PC-3 (cell line): ENCODE data around the gene EFR3B. TPM values are rescaled to one million over a fixed set of nuclear protein-coding genes. Genes with fewer than 3 reads are reported as not detected.

Source experiments
- ATAC-seq: fragments of 200-7000 bp; cut with Tn5 transposase; 2 replicates; pipeline ENCODE4 v1.9.1; 2020; ENCODE audit warnings: mild to moderate bottlenecking, moderate library complexity
- BruUV-seq: library from RNA; stranded (reverse); fragments of 400-500 nt; replicated peaks from 2 replicates; lab custom pipeline; 2021; lab: Mats Ljungman, UMichigan
- CTCF ChIA-PET: fragments of 300-600 bp; sonication (Branson Sonifier 250); formaldehyde crosslinking; loops from one replicate; lab custom pipeline; 2022; ENCODE audit warnings: antibody characterized with exemption; lab: Charles Lee
- POLR2A ChIA-PET: fragments of 300-600 bp; sonication (Branson Sonifier 250); formaldehyde crosslinking; loops from one replicate; lab custom pipeline; 2022; ENCODE audit warnings: antibody characterized with exemption; ENCODE audit not compliant: unreplicated experiment; lab: Charles Lee
- DNase-seq: peaks from one replicate; pipeline ENCODE4 v3.0.0-alpha.2; 2015
- H2AFZ ChIP-seq: fragments of 300-600 bp; sonication (generic); 2 replicates; pipeline ENCODE4 v1.6.0; 2016; ENCODE audit warnings: antibody characterized with exemption, low read length
- H3F3A ChIP-seq: fragments of 300-600 bp; sonication (generic); one replicate; pipeline ENCODE4 v1.6.0; 2017; ENCODE audit warnings: antibody characterized with exemption, low read length, control low read depth, mild to moderate bottlenecking; ENCODE audit not compliant: unreplicated experiment
- H3K27ac ChIP-seq: fragments of 300-600 bp; sonication (generic); 2 replicates; pipeline ENCODE4 v1.5.1; 2016; ENCODE audit warnings: mild to moderate bottlenecking, low read length
- H3K27me3 ChIP-seq: fragments of 300-600 bp; sonication (generic); 2 replicates; pipeline ENCODE4 v1.6.1; 2016; ENCODE audit warnings: low read length, mixed read lengths
- H3K36me3 ChIP-seq: fragments of 300-600 bp; sonication (generic); 2 replicates; pipeline ENCODE4 v1.6.1; 2016; ENCODE audit warnings: low read depth, mixed run types, low read length, mixed read lengths
- H3K4me1 ChIP-seq: fragments of 300-600 bp; sonication (generic); 2 replicates; pipeline ENCODE4 v1.5.1; 2016; ENCODE audit warnings: low read length; ENCODE audit not compliant: insufficient read depth
- H3K4me2 ChIP-seq: fragments of 300-600 bp; sonication (generic); 2 replicates; pipeline ENCODE4 v1.6.0; 2016; ENCODE audit warnings: low read length
- H3K4me3 ChIP-seq: fragments of 300-600 bp; sonication (generic); 2 replicates; pipeline ENCODE4 v1.5.1; 2016; ENCODE audit warnings: mild to moderate bottlenecking, low read length, mixed read lengths
- H3K79me2 ChIP-seq: fragments of 300-600 bp; sonication (generic); 2 replicates; pipeline ENCODE4 v1.6.1; 2017; ENCODE audit warnings: low read length, mixed read lengths
- H3K9ac ChIP-seq: fragments of 300-600 bp; sonication (generic); 2 replicates; pipeline ENCODE4 v1.6.0; 2016; ENCODE audit warnings: mild to moderate bottlenecking, low read length
- H3K9me2 ChIP-seq: fragments of 300-600 bp; sonication (generic); replicated peaks from 2 replicates; pipeline ENCODE4 v1.6.1; 2016; ENCODE audit warnings: mixed run types, low read length, mixed read lengths
- H3K9me3 ChIP-seq: fragments of 300-600 bp; sonication (generic); 2 replicates; pipeline ENCODE4 v1.6.1; 2016; ENCODE audit warnings: low read length, mixed read lengths
- H4K20me1 ChIP-seq: fragments of 300-600 bp; sonication (generic); 2 replicates; pipeline ENCODE4 v1.6.1; 2016; ENCODE audit warnings: low read length, mixed read lengths
- EZH2 ChIP-seq: fragments of 300-600 bp; sonication (generic); IDR thresholded peaks from one replicate; pipeline ENCODE4 v1.6.1; 2017; ENCODE audit warnings: antibody characterized with exemption, mild to moderate bottlenecking, low read length; ENCODE audit not compliant: unreplicated experiment
- EZH2phosphoT487 ChIP-seq: fragments of 300-600 bp; sonication (generic); IDR thresholded peaks from 2 replicates; pipeline ENCODE4 v1.6.1; 2018; ENCODE audit warnings: mild to moderate bottlenecking, antibody characterized with exemption, low read length, borderline replicate concordance
- intact Hi-C: fragments of 100-400 bp; cut with micrococcal nuclease; formaldehyde crosslinking; loops from 2 replicates; pipeline ENCODE4 v1.9.0; 2023
- total RNA-seq: library from RNA; depleted of rRNA; stranded (reverse); fragments of >200 nt; gene quantifications from 2 replicates; pipeline ENCODE4 v1.2.3, GENCODE V29; 2014
- TF ChIP-seq, protein P1 (sequence below): fragments of 300-600 bp; sonication (generic); conservative IDR thresholded peaks from 2 replicates; pipeline ENCODE4 v1.5.1; 2017; ENCODE audit warnings: antibody characterized with exemption, low read depth, mild to moderate bottlenecking, low read length

The EFR3B gene
- total RNA-seq, 1 experiment from 2014 or later: 4.6 TPM

DNA sequence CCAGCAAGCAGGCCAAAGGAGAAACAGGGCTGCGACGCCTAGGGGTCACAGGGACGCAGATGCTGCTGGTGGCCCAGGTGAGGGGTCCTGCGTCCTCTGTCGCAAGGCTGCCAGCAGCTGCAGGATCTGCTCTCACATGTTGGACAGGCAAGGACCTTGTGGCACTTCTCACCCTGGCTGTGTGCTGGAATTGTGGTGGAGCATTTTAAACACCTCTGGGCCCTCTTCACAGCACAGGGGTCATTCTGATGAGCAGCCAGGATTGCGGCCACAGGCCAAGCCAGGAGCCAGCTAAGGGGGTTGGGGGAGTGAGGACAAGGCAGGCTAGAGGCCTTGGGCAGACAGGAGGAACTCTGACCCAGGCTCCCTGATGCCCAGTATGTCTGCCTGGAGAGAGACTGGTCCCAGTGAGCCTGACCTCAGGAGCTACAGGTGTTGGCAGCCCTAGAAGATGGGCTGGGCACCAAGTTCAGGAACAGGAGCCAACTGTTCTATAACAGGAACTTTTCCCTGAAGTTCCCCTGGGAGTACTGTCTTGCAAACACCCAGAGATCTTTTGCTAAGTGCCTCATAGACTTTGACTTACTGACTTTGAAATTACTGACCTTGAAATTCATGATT lies 40.2 kb downstream of the EFR3B start:
- H3F3A ChIP-seq: no peaks in the 10 kb centered on the region
- no peaks in the 10 kb centered on the region for H3K79me2 ChIP-seq
- no peaks in the 10 kb centered on the region for H3K9me3 ChIP-seq
- H3K4me3 ChIP-seq: no peak overlapping the region
- POLR2A ChIA-PET: no interaction called here
- no peaks in the 10 kb centered on the region for H4K20me1 ChIP-seq
- intact Hi-C loops: no loop called here
- H2AFZ ChIP-seq: no peak overlapping the region
- CTCF ChIA-PET: no interaction called here
- TF ChIP-seq, protein P1, sequence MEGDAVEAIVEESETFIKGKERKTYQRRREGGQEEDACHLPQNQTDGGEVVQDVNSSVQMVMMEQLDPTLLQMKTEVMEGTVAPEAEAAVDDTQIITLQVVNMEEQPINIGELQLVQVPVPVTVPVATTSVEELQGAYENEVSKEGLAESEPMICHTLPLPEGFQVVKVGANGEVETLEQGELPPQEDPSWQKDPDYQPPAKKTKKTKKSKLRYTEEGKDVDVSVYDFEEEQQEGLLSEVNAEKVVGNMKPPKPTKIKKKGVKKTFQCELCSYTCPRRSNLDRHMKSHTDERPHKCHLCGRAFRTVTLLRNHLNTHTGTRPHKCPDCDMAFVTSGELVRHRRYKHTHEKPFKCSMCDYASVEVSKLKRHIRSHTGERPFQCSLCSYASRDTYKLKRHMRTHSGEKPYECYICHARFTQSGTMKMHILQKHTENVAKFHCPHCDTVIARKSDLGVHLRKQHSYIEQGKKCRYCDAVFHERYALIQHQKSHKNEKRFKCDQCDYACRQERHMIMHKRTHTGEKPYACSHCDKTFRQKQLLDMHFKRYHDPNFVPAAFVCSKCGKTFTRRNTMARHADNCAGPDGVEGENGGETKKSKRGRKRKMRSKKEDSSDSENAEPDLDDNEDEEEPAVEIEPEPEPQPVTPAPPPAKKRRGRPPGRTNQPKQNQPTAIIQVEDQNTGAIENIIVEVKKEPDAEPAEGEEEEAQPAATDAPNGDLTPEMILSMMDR: no peak
- no peak for TF ChIP-seq EZH2
- TF ChIP-seq EZH2phosphoT487: no peak
- peaks cover 16% of the 10 kb centered on the region for H3K4me1 ChIP-seq
- ATAC-seq: no peak
- no peaks in the 10 kb centered on the region for H3K36me3 ChIP-seq
- H3K4me2 ChIP-seq: no peak overlapping the region
- no peak overlapping the region for H3K9ac ChIP-seq
- DNase-seq: no peak
- no TSS peak for BruUV-seq
- H3K27me3 ChIP-seq: no peaks in the 10 kb centered on the region
- H3K9me2 ChIP-seq: no peaks in the 10 kb centered on the region
- H3K27ac ChIP-seq: no peak overlapping the region

DNA sequence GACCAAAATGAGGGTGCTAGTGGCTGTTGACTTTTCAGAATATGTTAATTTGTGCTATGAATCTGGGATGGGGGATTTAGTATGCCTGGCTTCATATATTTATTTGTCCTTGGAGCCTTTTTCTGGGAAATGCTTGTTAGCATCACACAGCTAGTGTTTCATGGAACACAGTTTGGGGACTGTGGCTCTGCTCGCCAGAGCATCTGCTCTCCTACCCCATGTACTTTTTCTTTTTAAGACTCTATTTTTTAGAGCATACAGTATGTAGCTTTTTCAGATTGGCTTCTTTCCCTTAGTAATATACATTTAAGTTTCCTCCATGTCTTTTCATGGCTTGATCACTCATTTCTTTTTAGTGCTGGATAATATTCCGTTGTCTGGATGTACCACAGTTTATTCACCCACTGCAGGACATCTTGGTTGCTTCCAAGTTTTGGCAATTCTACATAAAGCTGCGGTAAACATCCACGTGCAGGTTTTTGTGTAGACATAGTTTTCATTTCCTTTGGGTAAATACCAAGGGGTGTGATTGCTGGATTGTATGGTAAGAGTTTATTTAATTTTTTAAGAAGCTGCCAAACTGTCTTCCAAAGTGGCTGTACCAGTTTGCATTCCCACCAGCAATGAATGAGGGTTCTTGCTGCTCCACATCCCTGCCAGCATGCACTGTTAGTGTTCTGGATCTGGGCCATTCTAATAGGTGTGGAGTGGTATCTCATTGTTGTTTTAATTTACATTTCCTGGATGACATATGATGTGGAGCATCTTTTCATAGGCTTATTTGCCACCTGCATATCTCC lies 44.1 kb downstream of the EFR3B start:
- ChIA-PET POLR2A (no interaction called here), CTCF (no interaction called here)
- H4K20me1 ChIP-seq: no peaks in the 10 kb centered on the region
- H3K9me3 ChIP-seq: no peaks in the 10 kb centered on the region
- intact Hi-C loops: no loop called here
- no peaks in the 10 kb centered on the region for H3K36me3 ChIP-seq
- no peaks in the 10 kb centered on the region for H3F3A ChIP-seq
- H3K9me2 ChIP-seq: no peaks in the 10 kb centered on the region
- DNase-seq (no peak), ATAC-seq (peak; percentile 18; the same call in 1 of the 2 replicates)
- BruUV-seq: no TSS peak
- TF ChIP-seq EZH2: no peak
- no peaks in the 10 kb centered on the region for H3K79me2 ChIP-seq
- H3K4me2 ChIP-seq: no peak overlapping the region
- H2AFZ ChIP-seq: no peak overlapping the region
- no peak overlapping the region for H3K9ac ChIP-seq
- no peaks in the 10 kb centered on the region for H3K27me3 ChIP-seq
- no peaks in the 10 kb centered on the region for H3K4me1 ChIP-seq
- H3K4me3 ChIP-seq: no peak overlapping the region
- no peak overlapping the region for H3K27ac ChIP-seq

DNA sequence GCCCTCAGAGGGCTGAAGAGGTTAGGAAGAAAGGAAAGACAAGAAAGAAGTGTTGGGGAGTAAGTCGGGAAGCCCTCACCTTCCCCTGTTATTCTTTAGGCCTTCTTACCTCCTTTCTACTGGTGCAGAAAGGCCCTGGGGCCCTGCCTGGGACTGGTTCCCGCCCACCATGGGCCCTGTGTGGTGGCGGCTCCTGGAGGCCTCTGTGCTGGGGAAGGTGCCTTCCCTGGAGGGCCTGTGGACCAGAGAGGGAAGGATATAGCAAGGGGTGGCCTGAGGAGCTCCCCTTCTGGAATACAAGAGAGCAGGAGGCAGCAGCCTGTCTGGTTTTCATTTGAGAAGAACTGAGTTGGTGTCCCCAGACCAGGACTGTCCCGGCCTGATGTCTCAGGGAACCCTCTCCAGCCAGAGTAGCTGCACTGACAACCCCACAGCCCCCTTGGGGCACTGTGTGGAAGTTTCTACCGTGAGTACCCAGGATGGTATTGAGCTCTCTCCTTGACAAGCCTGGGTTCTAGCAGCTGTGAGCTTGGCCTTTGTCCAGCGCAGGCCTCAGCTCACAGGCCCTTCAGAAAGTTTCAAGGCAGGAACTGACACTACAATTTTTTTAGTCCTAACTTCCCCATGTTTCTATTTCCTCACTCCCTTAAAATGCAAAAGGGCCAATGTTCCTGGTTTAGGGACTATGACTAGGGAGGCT lies 47.1 kb downstream of the EFR3B start:
- no peaks in the 10 kb centered on the region for H3K27me3 ChIP-seq
- H3K9me3 ChIP-seq: no peaks in the 10 kb centered on the region
- no peak for ATAC-seq
- H3K79me2 ChIP-seq: no peaks in the 10 kb centered on the region
- no peak overlapping the region for H3K9ac ChIP-seq
- no peak overlapping the region for H3K4me2 ChIP-seq
- H3K27ac ChIP-seq: no peak overlapping the region
- intact Hi-C loops: no loop called here
- TF ChIP-seq EZH2: no peak
- no peak for TF ChIP-seq EZH2phosphoT487
- CTCF ChIA-PET: interaction anchor here (0.6 kb wide), 1 partner anchor 1162 kb away, joined by 5 read pairs; the partner anchor contains the start of gene ATAD2B
- no peak overlapping the region for H2AFZ ChIP-seq
- POLR2A ChIA-PET: no interaction called here
- H3K4me3 ChIP-seq: no peak overlapping the region
- H3K9me2 ChIP-seq: no peaks in the 10 kb centered on the region
- no peaks in the 10 kb centered on the region for H4K20me1 ChIP-seq
- DNase-seq: no peak
- H3F3A ChIP-seq: no peaks in the 10 kb centered on the region
- H3K4me1 ChIP-seq: no peaks in the 10 kb centered on the region
- H3K36me3 ChIP-seq: no peaks in the 10 kb centered on the region
- BruUV-seq: no TSS peak
